Mammary epithelial cell (primary cell): Measurements from ENCODE around the gene PARD3.

Experiments
- CTCF ChIP-seq, 2 donors: IDR thresholded peaks in 1 of 2; conservative IDR thresholded peaks in 1 of 2; 2 replicates each; pipeline ENCODE4 v1.5.1; 2011 to 2012; ENCODE audit warnings: inconsistent platforms in 2 of 2, low read length in 2 of 2, mild to moderate bottlenecking in 2 of 2, control low read depth in 1 of 2, low read depth in 1 of 2; ENCODE audit not compliant: insufficient read depth in 1 of 2; ENCODE audit errors: extremely low read depth in 1 of 2
- EZH2 ChIP-seq: IDR thresholded peaks from 2 replicates; pipeline ENCODE4 v1.6.1; 2012; ENCODE audit warnings: low read length, inconsistent platforms, borderline replicate concordance

DNA sequence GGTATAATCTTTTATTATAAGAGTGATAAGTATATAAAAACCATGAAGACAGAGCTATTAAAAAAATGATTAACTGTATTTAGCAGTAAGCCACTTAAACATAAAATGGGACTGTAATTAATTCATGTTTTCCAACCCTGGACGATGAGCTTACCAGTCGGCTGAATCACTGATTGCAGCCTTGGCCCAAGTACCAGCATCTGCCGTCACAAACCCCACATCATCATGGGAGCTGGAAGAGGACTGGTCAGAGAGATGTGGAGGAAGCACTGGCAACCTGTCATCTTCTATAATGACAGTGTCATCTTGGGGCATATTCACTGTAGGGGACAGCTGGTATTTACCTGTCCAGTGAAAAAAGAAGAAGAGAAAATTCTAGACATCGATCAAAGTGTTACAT is 473.6 kb downstream of the PARD3 start:
- no peak for TF ChIP-seq EZH2
- TF ChIP-seq CTCF (conservative IDR thresholded peaks at IDR 0.05 in 1 of 2, IDR thresholded peaks at IDR 0.05 in 1 of 2; ENCODE audit: extremely low read depth in 1 of 2, insufficient read depth in 1 of 2, low read depth in 1 of 2, low read length in 2 of 2), result no peak
